Stimulated activated effector memory CD8-positive, alpha-beta T cell treated with anti-CD3 and anti-CD28 coated beads, Interleukin-12 subunit alpha, Interleukin-12 subunit beta, amount 100 ng/mL, for 72 hours (primary cell): ENCODE results near the gene DUSP8.
A peak's percentile ranks its signal among the peaks of the same experiment; 100 is the strongest.

ENCODE experiments used
- ATAC-seq: fragments of 150-1000 bp; cut with Tn5 transposase; 2 replicates; pipeline ENCODE4 v1.10.0; 2021
- DNase-seq, 2 donors: peaks; one replicate each; pipeline ENCODE4 v3.0.0; 2021 to 2022; ENCODE audit warnings: low spot score in 2 of 2
- H3K27ac Mint-ChIP-seq: one replicate; pipeline ENCODE4 v1.8.0; 2022; ENCODE audit warnings: mild to moderate bottlenecking, mixed read lengths
- H3K36me3 Mint-ChIP-seq: one replicate; pipeline ENCODE4 v1.8.0; 2022; ENCODE audit warnings: mild to moderate bottlenecking, mixed read lengths
- H3K4me1 Mint-ChIP-seq: one replicate; pipeline ENCODE4 v1.8.0; 2022; ENCODE audit warnings: mixed read lengths
- H3K4me3 Mint-ChIP-seq: one replicate; pipeline ENCODE4 v1.8.0; 2022; ENCODE audit warnings: mild to moderate bottlenecking, mixed read lengths
- H3K9me3 Mint-ChIP-seq: one replicate; pipeline ENCODE4 v1.8.0; 2022; ENCODE audit warnings: mixed read lengths

The DUSP8 gene

DNA sequence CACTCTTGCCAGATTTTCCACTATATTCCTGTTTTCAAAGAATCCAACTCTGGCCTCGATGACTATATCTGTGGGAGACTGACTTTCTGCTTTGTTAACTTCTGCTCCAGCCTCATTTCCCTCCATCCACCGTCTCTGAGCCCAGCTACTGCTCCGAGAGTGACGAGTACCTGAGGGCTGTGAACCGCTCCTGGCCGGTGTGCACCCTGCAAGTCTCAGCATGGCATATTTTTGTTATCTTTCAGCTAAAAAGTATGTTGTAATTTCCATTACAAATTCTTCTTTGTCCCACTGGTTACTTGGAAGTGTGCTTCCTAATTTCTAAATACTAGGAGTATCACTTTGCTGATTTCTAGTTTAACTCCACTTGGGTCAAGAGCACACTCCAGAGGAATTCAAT lies 49.0 kb downstream of the DUSP8 start:
- DNase-seq (no peak), ATAC-seq (no peak)
- Mint-ChIP-seq H3K4me3 (no peak overlapping the region), H3K9me3 (no peaks in the 10 kb centered on the region), H3K27ac (peak overlapping the region; percentile 88), H3K4me1 (peaks cover 54% of the 10 kb centered on the region), H3K36me3 (no peaks in the 10 kb centered on the region)

DNA sequence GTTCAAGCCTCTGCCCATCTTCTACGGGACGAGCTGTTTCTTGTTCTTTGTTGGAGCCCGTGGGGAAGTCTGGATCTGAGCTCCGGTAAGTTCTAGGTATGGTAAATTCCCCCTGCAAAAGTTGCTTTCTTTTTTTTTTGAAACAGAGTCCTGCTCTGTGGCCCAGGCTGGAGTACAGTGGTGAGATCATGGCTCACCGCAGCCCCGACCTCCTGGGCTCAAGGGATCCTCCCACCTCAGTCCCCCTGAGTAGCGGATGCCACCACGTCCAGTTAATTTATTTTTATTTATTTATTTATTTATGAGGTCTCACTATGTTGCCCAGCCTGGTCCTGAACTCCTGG lies 50.0 kb downstream of the DUSP8 start:
- Mint-ChIP-seq H3K4me3 (peak overlapping the region; percentile 5), H3K27ac (no peak overlapping the region), H3K9me3 (no peaks in the 10 kb centered on the region), H3K4me1 (peaks cover 62% of the 10 kb centered on the region), H3K36me3 (no peaks in the 10 kb centered on the region)
- ATAC-seq (no peak), DNase-seq (no peak)

GRCh38 chr11:1521382-1522080 lies 50.5 kb downstream of the DUSP8 start:
- ATAC-seq (peak; percentile 61), DNase-seq (no peak)
- H3K9me3 Mint-ChIP-seq: no peaks in the 10 kb centered on the region
- peak overlapping the region; percentile 60 for H3K27ac Mint-ChIP-seq
- H3K4me3 Mint-ChIP-seq: peak overlapping the region; percentile 5
- H3K4me1 Mint-ChIP-seq: peaks cover 64% of the 10 kb centered on the region
- H3K36me3 Mint-ChIP-seq: no peaks in the 10 kb centered on the region

DNA sequence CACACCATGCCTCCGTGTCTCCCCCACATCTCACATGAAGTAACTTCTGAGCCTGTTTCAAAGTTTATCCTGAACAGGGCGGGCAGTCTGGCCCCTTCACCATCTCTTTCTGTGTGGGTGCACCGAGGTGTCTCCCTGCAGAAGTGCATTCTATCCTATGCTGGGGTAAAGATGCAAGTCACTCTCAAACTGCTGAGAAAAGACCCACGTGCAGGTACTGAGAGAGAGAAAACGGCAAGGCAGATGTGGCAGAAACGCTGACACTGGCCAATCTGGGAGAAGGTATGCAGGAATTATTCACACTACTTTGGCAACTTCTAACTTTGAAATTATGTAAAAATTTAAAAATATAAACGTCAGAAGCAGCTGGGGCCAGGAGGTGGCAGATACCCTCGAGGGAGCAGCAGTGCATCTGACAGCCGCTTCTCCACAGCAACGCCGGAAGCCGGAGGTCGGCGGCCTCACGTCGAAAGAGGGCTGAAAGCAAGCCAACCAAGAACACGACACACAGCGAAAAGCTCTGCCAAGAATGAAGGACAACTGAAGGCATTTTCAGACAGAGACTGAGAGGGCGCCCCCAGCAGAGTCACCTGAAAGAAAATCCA lies 51.3 kb downstream of the DUSP8 start:
- Mint-ChIP-seq H3K4me3 (peak overlapping the region; percentile 5), H3K9me3 (no peaks in the 10 kb centered on the region), H3K36me3 (no peaks in the 10 kb centered on the region), H3K27ac (peak overlapping the region; percentile 60), H3K4me1 (peaks cover 67% of the 10 kb centered on the region)
- no peak for DNase-seq
- ATAC-seq: no peak

DNA sequence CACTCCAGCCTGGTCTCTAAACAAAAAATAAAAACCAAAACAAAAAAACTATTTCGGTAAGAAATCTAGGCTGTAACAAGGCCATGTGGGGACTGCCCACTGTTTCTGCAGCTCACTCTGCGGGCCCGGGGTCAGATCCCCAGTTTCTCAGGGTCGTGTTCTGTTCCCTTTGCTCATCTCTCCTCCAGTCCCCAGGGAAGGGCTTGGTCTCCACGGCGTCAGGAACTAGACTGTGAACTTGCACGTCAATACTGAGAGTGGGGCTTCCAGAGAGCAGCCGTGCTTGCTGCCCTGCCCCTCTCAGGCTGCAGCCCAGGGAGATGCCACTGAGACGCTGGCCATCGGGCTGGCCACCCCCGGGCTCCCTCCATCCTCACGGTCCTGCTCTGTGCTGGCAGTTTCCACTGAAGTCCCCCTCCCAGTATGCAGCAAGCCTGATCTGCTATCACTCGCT lies 51.8 kb downstream of the DUSP8 start:
- H3K36me3 Mint-ChIP-seq: no peaks in the 10 kb centered on the region
- peak overlapping the region; percentile 60 for H3K27ac Mint-ChIP-seq
- H3K4me3 Mint-ChIP-seq: no peak overlapping the region
- no peaks in the 10 kb centered on the region for H3K9me3 Mint-ChIP-seq
- ATAC-seq (no peak), DNase-seq (no peak)
- peaks cover 70% of the 10 kb centered on the region for H3K4me1 Mint-ChIP-seq

GRCh38 chr11:1519028-1520010 lies 52.8 kb downstream of the DUSP8 start:
- no peaks in the 10 kb centered on the region for H3K9me3 Mint-ChIP-seq
- no peak for DNase-seq
- H3K27ac Mint-ChIP-seq: peak overlapping the region; percentile 12
- H3K36me3 Mint-ChIP-seq: no peaks in the 10 kb centered on the region
- H3K4me1 Mint-ChIP-seq: peaks cover 72% of the 10 kb centered on the region
- no peak for ATAC-seq
- no peak overlapping the region for H3K4me3 Mint-ChIP-seq

DNA sequence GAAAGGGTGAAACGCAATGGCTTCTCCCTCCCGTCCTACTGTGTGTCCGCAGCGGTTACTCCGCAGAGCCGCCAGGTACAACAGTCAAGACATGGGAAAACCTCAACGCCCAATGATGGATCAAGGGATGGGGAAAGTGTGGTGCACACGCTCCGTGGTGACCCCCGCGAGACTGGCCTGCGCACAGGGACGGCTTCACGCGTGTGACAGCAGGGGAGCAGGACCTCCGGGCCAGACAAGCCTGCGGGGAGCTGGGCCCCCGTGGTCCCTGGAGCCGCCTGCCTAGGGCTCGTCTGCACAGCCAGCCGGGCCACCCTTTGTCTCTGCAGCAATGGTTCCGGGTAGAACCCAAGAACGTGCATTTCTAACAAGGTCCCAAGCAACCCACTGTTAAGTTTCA lies 53.8 kb downstream of the DUSP8 start:
- H3K27ac Mint-ChIP-seq: no peak overlapping the region
- ATAC-seq: no peak
- no peak for DNase-seq
- H3K9me3 Mint-ChIP-seq: no peaks in the 10 kb centered on the region
- peaks cover 73% of the 10 kb centered on the region for H3K4me1 Mint-ChIP-seq
- H3K4me3 Mint-ChIP-seq: no peak overlapping the region
- no peaks in the 10 kb centered on the region for H3K36me3 Mint-ChIP-seq

DNA sequence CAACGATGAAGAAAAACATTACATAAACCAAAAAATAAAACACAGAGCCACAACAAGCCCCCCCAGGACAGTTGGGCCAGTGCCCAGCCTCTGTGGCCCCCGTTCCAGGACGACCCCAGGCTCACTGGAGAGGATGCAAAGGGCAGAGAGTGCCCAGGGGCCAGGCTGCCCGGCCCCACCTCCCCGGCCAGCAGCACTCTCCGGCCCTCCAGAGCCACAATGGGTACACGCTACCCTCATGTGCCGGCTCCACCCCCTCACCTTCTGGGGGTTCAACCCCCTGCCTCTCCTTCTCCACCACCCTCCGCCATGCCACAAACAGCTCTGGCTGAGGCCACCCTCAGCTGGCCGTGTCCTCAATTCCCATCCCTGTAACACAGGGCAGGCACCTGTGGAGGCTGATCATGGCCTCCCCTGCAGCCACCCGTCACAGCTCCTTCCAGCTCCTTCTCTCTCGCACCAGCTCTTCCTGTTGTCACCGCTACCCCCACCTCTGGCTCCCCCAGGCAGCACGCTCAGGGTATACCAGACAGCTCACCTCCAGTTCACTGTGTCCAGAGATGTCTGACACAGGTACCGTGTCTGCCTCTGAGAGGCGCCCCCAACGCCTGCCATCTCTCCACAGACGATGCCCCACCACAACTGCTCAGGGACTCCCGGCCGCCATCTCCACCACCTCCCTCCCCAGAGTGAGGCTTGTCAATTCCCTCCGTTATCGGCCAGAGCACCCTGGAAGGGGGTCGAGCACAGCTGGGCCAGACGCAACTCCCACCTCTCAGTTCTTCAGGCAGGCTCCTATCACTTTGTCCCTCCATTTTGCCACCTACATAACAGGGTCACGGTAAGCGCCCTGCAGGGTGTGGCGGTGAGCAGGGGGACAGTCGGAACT lies 54.7 kb downstream of the DUSP8 start:
- Mint-ChIP-seq H3K27ac (peak overlapping the region; percentile 92), H3K36me3 (no peaks in the 10 kb centered on the region), H3K4me1 (peaks cover 75% of the 10 kb centered on the region)

GRCh38 chr11:1516273-1517067 lies 55.6 kb downstream of the DUSP8 start:
- H3K4me1 Mint-ChIP-seq: peaks cover 82% of the 10 kb centered on the region
- H3K27ac Mint-ChIP-seq: peak overlapping the region; percentile 92
- no peak for DNase-seq
- H3K9me3 Mint-ChIP-seq: no peaks in the 10 kb centered on the region
- peak overlapping the region; percentile 22 for H3K4me3 Mint-ChIP-seq
- no peaks in the 10 kb centered on the region for H3K36me3 Mint-ChIP-seq
- ATAC-seq: peak; percentile 82

More for the DNA sequence above, 54.7 kb downstream of the DUSP8 start:
- Mint-ChIP-seq H3K4me3 (no peak overlapping the region), H3K9me3 (no peaks in the 10 kb centered on the region)
- ATAC-seq (no peak), DNase-seq (no peak)

DNA sequence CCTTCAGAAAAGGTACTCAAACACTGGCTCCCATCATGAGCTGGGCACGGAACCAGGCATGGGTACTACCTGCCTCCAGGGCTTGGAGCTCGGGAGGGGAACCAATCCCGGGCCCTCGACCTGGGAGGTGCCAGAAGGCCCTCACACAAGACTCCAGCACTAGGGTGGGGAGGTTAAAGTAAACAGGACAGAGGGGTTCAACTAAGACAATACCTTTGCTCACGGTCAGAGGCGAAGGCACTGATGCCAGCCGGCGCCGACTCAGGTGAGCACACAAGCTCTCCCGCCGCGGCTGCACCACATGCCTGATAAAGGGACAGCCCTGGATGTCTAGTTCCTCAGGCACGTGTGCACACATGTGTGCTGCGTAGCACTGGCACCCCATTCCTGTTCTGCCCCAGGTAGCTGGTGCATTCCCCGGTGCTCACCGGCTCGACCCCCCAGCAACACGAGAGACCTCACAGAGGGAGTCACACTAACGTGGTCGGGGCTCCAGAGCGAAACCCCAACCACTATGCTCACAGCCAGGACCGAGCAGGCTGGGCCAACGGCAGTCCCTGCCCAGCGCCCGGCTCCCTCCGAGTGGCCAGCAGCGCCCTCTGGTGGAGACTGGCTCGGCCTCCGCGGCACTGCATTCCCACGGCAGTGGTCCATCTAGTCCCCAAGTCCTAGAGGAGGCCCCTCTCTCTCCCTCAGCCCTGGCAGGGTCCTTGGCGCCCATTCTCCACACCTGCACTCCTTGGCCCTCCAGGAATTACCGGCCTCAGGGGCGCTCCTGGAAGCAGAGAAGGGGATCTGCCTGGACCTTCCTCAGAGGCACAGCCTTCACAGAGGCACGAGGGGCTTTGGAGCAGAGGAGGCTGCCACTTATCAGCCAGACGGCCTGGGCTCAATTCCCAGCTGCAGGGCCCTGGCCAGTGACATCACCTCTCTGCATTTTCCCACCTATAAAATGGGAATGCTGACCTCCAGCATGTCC lies 56.7 kb downstream of the DUSP8 start:
- Mint-ChIP-seq H3K4me3 (peak overlapping the region; percentile 22), H3K36me3 (no peaks in the 10 kb centered on the region), H3K9me3 (no peaks in the 10 kb centered on the region), H3K4me1 (peaks cover 72% of the 10 kb centered on the region), H3K27ac (peak overlapping the region; percentile 92)
- DNase-seq: peak; percentile 83 to 90
- peak; percentile 82 for ATAC-seq

DNA sequence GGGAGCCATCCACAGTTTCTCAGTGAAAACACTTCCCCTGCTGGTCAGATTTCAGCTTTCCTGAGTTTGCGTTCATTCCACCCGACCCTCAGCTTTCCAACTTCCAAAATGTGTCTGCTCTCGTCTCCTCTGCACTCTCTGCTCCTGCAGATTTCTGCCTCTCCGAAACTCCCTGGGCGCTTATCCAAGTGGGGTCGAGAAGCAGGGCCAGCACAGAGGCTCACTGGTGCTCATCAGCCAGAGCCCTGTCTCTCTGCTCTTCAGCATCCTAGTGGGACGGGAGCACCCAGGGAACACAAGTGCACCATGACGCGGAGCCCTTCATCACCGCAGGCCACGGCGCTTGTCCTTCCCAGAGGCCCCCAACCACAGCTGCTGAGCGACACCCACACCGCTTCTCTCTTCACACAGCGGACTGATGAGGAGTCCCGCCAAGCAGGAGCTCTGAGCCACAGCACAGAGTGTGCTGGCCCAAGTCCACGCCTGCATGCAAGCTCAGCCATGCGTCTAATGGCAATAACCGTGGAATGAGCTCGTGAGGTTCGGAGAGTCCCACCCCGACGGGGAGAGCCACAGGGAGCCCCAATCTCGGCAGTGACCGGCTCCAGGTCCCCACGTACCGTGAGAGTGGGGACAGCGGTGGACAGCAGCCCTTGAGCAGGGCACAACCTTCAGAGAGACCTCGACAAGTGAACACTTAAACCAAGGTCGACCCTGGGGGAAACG lies 57.6 kb downstream of the DUSP8 start:
- no peaks in the 10 kb centered on the region for H3K9me3 Mint-ChIP-seq
- no peak overlapping the region for H3K4me3 Mint-ChIP-seq
- ATAC-seq (no peak), DNase-seq (no peak)
- H3K36me3 Mint-ChIP-seq: no peaks in the 10 kb centered on the region
- H3K4me1 Mint-ChIP-seq: peaks cover 73% of the 10 kb centered on the region
- H3K27ac Mint-ChIP-seq: peak overlapping the region; percentile 92

GRCh38 chr11:1513326-1514296 lies 58.5 kb downstream of the DUSP8 start:
- Mint-ChIP-seq H3K36me3 (no peaks in the 10 kb centered on the region), H3K9me3 (no peaks in the 10 kb centered on the region), H3K4me1 (peaks cover 73% of the 10 kb centered on the region), H3K27ac (peak overlapping the region; percentile 92), H3K4me3 (no peak overlapping the region)
- no peak for ATAC-seq
- DNase-seq: no peak
